PC-3 (cell line): ENCODE measurements around the gene REC8. TPM values are rescaled to one million over a fixed set of nuclear protein-coding genes. Genes with fewer than 3 reads are reported as not detected.

ENCODE experiments used
- ATAC-seq: fragments of 200-7000 bp; cut with Tn5 transposase; 2 replicates; pipeline ENCODE4 v1.9.1; 2020; ENCODE audit warnings: mild to moderate bottlenecking, moderate library complexity
- BruUV-seq: library from RNA; stranded (reverse); fragments of 400-500 nt; replicated peaks from 2 replicates; lab custom pipeline; 2021; lab: Mats Ljungman, UMichigan
- CTCF ChIA-PET: fragments of 300-600 bp; sonication (Branson Sonifier 250); formaldehyde crosslinking; loops from one replicate; lab custom pipeline; 2022; ENCODE audit warnings: antibody characterized with exemption; lab: Charles Lee
- POLR2A ChIA-PET: fragments of 300-600 bp; sonication (Branson Sonifier 250); formaldehyde crosslinking; loops from one replicate; lab custom pipeline; 2022; ENCODE audit warnings: antibody characterized with exemption; ENCODE audit not compliant: unreplicated experiment; lab: Charles Lee
- DNase-seq: peaks from one replicate; pipeline ENCODE4 v3.0.0-alpha.2; 2015
- H2AFZ ChIP-seq: fragments of 300-600 bp; sonication (generic); 2 replicates; pipeline ENCODE4 v1.6.0; 2016; ENCODE audit warnings: antibody characterized with exemption, low read length
- H3F3A ChIP-seq: fragments of 300-600 bp; sonication (generic); one replicate; pipeline ENCODE4 v1.6.0; 2017; ENCODE audit warnings: antibody characterized with exemption, low read length, control low read depth, mild to moderate bottlenecking; ENCODE audit not compliant: unreplicated experiment
- H3K27ac ChIP-seq: fragments of 300-600 bp; sonication (generic); 2 replicates; pipeline ENCODE4 v1.5.1; 2016; ENCODE audit warnings: mild to moderate bottlenecking, low read length
- H3K27me3 ChIP-seq: fragments of 300-600 bp; sonication (generic); 2 replicates; pipeline ENCODE4 v1.6.1; 2016; ENCODE audit warnings: low read length, mixed read lengths
- H3K36me3 ChIP-seq: fragments of 300-600 bp; sonication (generic); 2 replicates; pipeline ENCODE4 v1.6.1; 2016; ENCODE audit warnings: low read depth, mixed run types, low read length, mixed read lengths
- H3K4me1 ChIP-seq: fragments of 300-600 bp; sonication (generic); 2 replicates; pipeline ENCODE4 v1.5.1; 2016; ENCODE audit warnings: low read length; ENCODE audit not compliant: insufficient read depth
- H3K4me2 ChIP-seq: fragments of 300-600 bp; sonication (generic); 2 replicates; pipeline ENCODE4 v1.6.0; 2016; ENCODE audit warnings: low read length
- H3K4me3 ChIP-seq: fragments of 300-600 bp; sonication (generic); 2 replicates; pipeline ENCODE4 v1.5.1; 2016; ENCODE audit warnings: mild to moderate bottlenecking, low read length, mixed read lengths
- H3K79me2 ChIP-seq: fragments of 300-600 bp; sonication (generic); 2 replicates; pipeline ENCODE4 v1.6.1; 2017; ENCODE audit warnings: low read length, mixed read lengths
- H3K9ac ChIP-seq: fragments of 300-600 bp; sonication (generic); 2 replicates; pipeline ENCODE4 v1.6.0; 2016; ENCODE audit warnings: mild to moderate bottlenecking, low read length
- H3K9me2 ChIP-seq: fragments of 300-600 bp; sonication (generic); replicated peaks from 2 replicates; pipeline ENCODE4 v1.6.1; 2016; ENCODE audit warnings: mixed run types, low read length, mixed read lengths
- H3K9me3 ChIP-seq: fragments of 300-600 bp; sonication (generic); 2 replicates; pipeline ENCODE4 v1.6.1; 2016; ENCODE audit warnings: low read length, mixed read lengths
- H4K20me1 ChIP-seq: fragments of 300-600 bp; sonication (generic); 2 replicates; pipeline ENCODE4 v1.6.1; 2016; ENCODE audit warnings: low read length, mixed read lengths
- EZH2 ChIP-seq: fragments of 300-600 bp; sonication (generic); IDR thresholded peaks from one replicate; pipeline ENCODE4 v1.6.1; 2017; ENCODE audit warnings: antibody characterized with exemption, mild to moderate bottlenecking, low read length; ENCODE audit not compliant: unreplicated experiment
- EZH2phosphoT487 ChIP-seq: fragments of 300-600 bp; sonication (generic); IDR thresholded peaks from 2 replicates; pipeline ENCODE4 v1.6.1; 2018; ENCODE audit warnings: mild to moderate bottlenecking, antibody characterized with exemption, low read length, borderline replicate concordance
- intact Hi-C: fragments of 100-400 bp; cut with micrococcal nuclease; formaldehyde crosslinking; loops from 2 replicates; pipeline ENCODE4 v1.9.0; 2023
- total RNA-seq: library from RNA; depleted of rRNA; stranded (reverse); fragments of >200 nt; gene quantifications from 2 replicates; pipeline ENCODE4 v1.2.3, GENCODE V29; 2014
- TF ChIP-seq, protein P1 (sequence below): fragments of 300-600 bp; sonication (generic); conservative IDR thresholded peaks from 2 replicates; pipeline ENCODE4 v1.5.1; 2017; ENCODE audit warnings: antibody characterized with exemption, low read depth, mild to moderate bottlenecking, low read length

REC8 gene
- total RNA-seq, 1 experiment from 2014 or later, result 1.9 TPM

- POLR2A ChIA-PET, result interaction anchor here (0.5 to 1.3 kb wide), 5 partner anchors 20 to 820 kb away, joined by 3 to 7 read pairs (median 5); partner anchors contain the start of genes DCAF11, IRF9, NRL and PABPN1
- BruUV-seq, result TSS peak; percentile 65
- no peaks in the 10 kb centered on the region for H3F3A ChIP-seq
- H3K4me3 ChIP-seq, result peak within 1 kb of the TSS; percentile 91
- TF ChIP-seq, protein P1, sequence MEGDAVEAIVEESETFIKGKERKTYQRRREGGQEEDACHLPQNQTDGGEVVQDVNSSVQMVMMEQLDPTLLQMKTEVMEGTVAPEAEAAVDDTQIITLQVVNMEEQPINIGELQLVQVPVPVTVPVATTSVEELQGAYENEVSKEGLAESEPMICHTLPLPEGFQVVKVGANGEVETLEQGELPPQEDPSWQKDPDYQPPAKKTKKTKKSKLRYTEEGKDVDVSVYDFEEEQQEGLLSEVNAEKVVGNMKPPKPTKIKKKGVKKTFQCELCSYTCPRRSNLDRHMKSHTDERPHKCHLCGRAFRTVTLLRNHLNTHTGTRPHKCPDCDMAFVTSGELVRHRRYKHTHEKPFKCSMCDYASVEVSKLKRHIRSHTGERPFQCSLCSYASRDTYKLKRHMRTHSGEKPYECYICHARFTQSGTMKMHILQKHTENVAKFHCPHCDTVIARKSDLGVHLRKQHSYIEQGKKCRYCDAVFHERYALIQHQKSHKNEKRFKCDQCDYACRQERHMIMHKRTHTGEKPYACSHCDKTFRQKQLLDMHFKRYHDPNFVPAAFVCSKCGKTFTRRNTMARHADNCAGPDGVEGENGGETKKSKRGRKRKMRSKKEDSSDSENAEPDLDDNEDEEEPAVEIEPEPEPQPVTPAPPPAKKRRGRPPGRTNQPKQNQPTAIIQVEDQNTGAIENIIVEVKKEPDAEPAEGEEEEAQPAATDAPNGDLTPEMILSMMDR, result no peak
- no peak for TF ChIP-seq EZH2phosphoT487
- TF ChIP-seq EZH2, result no peak
- intact Hi-C loops, result loop anchor here (1.0 to 2.0 kb wide), 2 partner anchors 27 to 46 kb away; partner anchors contain the start of genes DCAF11, NRL and PCK2
- H3K27ac ChIP-seq, result peak within 1 kb of the TSS; percentile 33
- H3K9me2 ChIP-seq, result no peaks in the 10 kb centered on the region
- H3K9ac ChIP-seq, result peak within 1 kb of the TSS; percentile 75
- H3K27me3 ChIP-seq, result no peaks in the 10 kb centered on the region
- CTCF ChIA-PET, result interaction anchor here (1.2 kb wide), 1 partner anchor 33 kb away, joined by 4 read pairs; no protein-coding TSS in a partner anchor
- peak within 1 kb of the TSS; percentile 92 for H3K4me2 ChIP-seq
- DNase-seq (peak; percentile 99), ATAC-seq (peak; percentile 85)
- H3K36me3 ChIP-seq, result peaks cover 19% of the 10 kb centered on the region; the same call in 1 of the 2 replicates
- H4K20me1 ChIP-seq, result no peaks in the 10 kb centered on the region
- peak within 1 kb of the TSS; percentile 73 for H2AFZ ChIP-seq
- peaks cover 30% of the 10 kb centered on the region for H3K4me1 ChIP-seq
- H3K9me3 ChIP-seq, result no peaks in the 10 kb centered on the region
- H3K79me2 ChIP-seq, result peaks cover 58% of the 10 kb centered on the region
Observed at GRCh38 chr14:24141097-24141880, 30.6 kb upstream of the REC8 start, which contains the start of gene EMC9. TSS of gene EMC9 (minus strand) at chr14:24141591. CDS start at chr14:24141304, 287 bp downstream.

GRCh38 chr14:24143511-24143910, 28.4 kb upstream of the REC8 start:
- POLR2A ChIA-PET, result no interaction called here
- BruUV-seq, result no TSS peak

More at GRCh38 chr14:24143511-24143910, 28.4 kb upstream of the REC8 start:
- no peak for ATAC-seq
- Histone ChIP-seq H3K4me2 (no peak overlapping the region), H3K9me2 (no peaks in the 10 kb centered on the region), H3K79me2 (peaks cover 59% of the 10 kb centered on the region), H2AFZ (no peak overlapping the region), H3K4me1 (peaks cover 26% of the 10 kb centered on the region), H4K20me1 (no peaks in the 10 kb centered on the region), H3K27ac (no peak overlapping the region), H3K4me3 (no peak overlapping the region), H3K36me3 (peaks cover 11% of the 10 kb centered on the region; the same call in 1 of the 2 replicates), H3K9me3 (no peaks in the 10 kb centered on the region), H3K9ac (no peak overlapping the region), H3F3A (no peaks in the 10 kb centered on the region), H3K27me3 (no peaks in the 10 kb centered on the region)
- CTCF ChIA-PET, result no interaction called here
- intact Hi-C loops, result no loop called here
- no peak for DNase-seq
- TF ChIP-seq, protein P1, result no peak
- TF ChIP-seq EZH2phosphoT487 (no peak), EZH2 (no peak)
